IMR-90 (cell line): Measurements from ENCODE around the gene BLOC1S4. TPM values are rescaled to one million over a fixed set of nuclear protein-coding genes. Genes with fewer than 3 reads are reported as not detected.

Source experiments
- ATAC-seq: fragments of 200-7000 bp; cut with Tn5 transposase; 2 replicates; pipeline ENCODE4 v1.9.1; 2020; ENCODE audit warnings: low read depth, mild to moderate bottlenecking, moderate library complexity
- BruUV-seq: library from RNA; stranded (reverse); fragments of 400-500 nt; replicated peaks from 2 replicates; lab custom pipeline; 2021; lab: Mats Ljungman, UMichigan
- CTCF ChIA-PET: fragments of 300-600 bp; formaldehyde crosslinking; extraction: SDS; loops from one replicate; lab custom pipeline; 2021; ENCODE audit warnings: antibody characterized with exemption; lab: Yijun Ruan, JAX
- POLR2A ChIA-PET: fragments of 300-600 bp; sonication (Branson Sonifier 250); formaldehyde crosslinking; loops from one replicate; lab custom pipeline; 2022; ENCODE audit warnings: antibody characterized with exemption; ENCODE audit not compliant: unreplicated experiment; lab: Charles Lee
- DNase-seq: peaks from one replicate; pipeline ENCODE4 v3.0.0; 2013
- H2AFZ ChIP-seq: replicated peaks from 2 replicates; pipeline ENCODE3; 2013; ENCODE audit warnings: low read length, mild to moderate bottlenecking; ENCODE audit not compliant: poor library complexity
- H2AK5ac ChIP-seq: 2 replicates; pipeline ENCODE4 v1.6.1; 2013; ENCODE audit warnings: low read depth, low read length, inconsistent platforms
- H2AK9ac ChIP-seq: replicated peaks from 2 replicates; pipeline ENCODE3; 2013; ENCODE audit warnings: mild to moderate bottlenecking, low read depth, low read length, moderate library complexity; ENCODE audit not compliant: poor library complexity
- H2BK120ac ChIP-seq: 2 replicates; pipeline ENCODE4 v1.6.1; 2013; ENCODE audit warnings: low read depth, low read length, inconsistent platforms
- H2BK15ac ChIP-seq: 3 replicates; pipeline ENCODE4 v1.6.1; 2013; ENCODE audit warnings: low read depth, low read length, inconsistent platforms
- H2BK20ac ChIP-seq: 2 replicates; pipeline ENCODE4 v1.6.1; 2013; ENCODE audit warnings: low read depth, mild to moderate bottlenecking, inconsistent platforms, low read length, moderate library complexity
- H2BK5ac ChIP-seq: 2 replicates; pipeline ENCODE4 v1.6.1; 2013; ENCODE audit warnings: mild to moderate bottlenecking, low read depth, low read length, inconsistent platforms; ENCODE audit not compliant: poor library complexity, severe bottlenecking
- H3K14ac ChIP-seq: replicated peaks from 2 replicates; pipeline ENCODE4 v1.6.1; 2013; ENCODE audit warnings: low read depth, low read length, inconsistent platforms
- H3K18ac ChIP-seq: 2 replicates; pipeline ENCODE4 v1.6.1; 2013; ENCODE audit warnings: low read depth, low read length, control low read depth
- H3K23ac ChIP-seq: 2 replicates; pipeline ENCODE4 v1.6.1; 2013; ENCODE audit warnings: low read depth, low read length, inconsistent platforms
- H3K27ac ChIP-seq: 2 replicates; pipeline ENCODE4 v1.5.1; 2013; ENCODE audit warnings: mild to moderate bottlenecking, control low read depth, low read length; ENCODE audit not compliant: insufficient read depth
- H3K27me3 ChIP-seq: 2 replicates; pipeline ENCODE4 v1.6.1; 2013; ENCODE audit warnings: low read length; ENCODE audit not compliant: control insufficient read depth, insufficient read depth
- H3K36me3 ChIP-seq: 2 replicates; pipeline ENCODE4 v1.6.1; 2013; ENCODE audit warnings: low read length, mixed read lengths; ENCODE audit not compliant: control insufficient read depth, insufficient read depth
- H3K4ac ChIP-seq: 2 replicates; pipeline ENCODE4 v1.6.1; 2013; ENCODE audit warnings: low read depth, low read length, inconsistent platforms
- H3K4me1 ChIP-seq: 2 replicates; pipeline ENCODE4 v1.6.1; 2013; ENCODE audit warnings: low read length, mixed read lengths; ENCODE audit not compliant: control insufficient read depth, insufficient read depth
- H3K4me2 ChIP-seq: 2 replicates; pipeline ENCODE4 v1.6.1; 2013; ENCODE audit warnings: low read depth, mild to moderate bottlenecking, control low read depth, low read length, moderate library complexity
- H3K4me3 ChIP-seq: 2 replicates; pipeline ENCODE4 v1.5.1; 2013; ENCODE audit warnings: low read depth, mild to moderate bottlenecking, control low read depth, low read length, moderate library complexity; ENCODE audit not compliant: insufficient read depth
- H3K56ac ChIP-seq: 2 replicates; pipeline ENCODE4 v1.6.1; 2013; ENCODE audit warnings: low read length, inconsistent platforms; ENCODE audit not compliant: insufficient read depth; ENCODE audit errors: extremely low read depth
- H3K79me1 ChIP-seq, 2 experiments: 2 replicates each; pipeline ENCODE4 v1.6.1; 2013; ENCODE audit warnings: low read length in 2 of 2, inconsistent platforms in 1 of 2, low read depth in 1 of 2
- H3K9ac ChIP-seq: 2 replicates; pipeline ENCODE4 v1.6.1; 2013; ENCODE audit warnings: low read depth, low read length, control low read depth
- H3K9me1 ChIP-seq: 2 replicates; pipeline ENCODE4 v1.6.1; 2013; ENCODE audit warnings: low read length, inconsistent platforms; ENCODE audit not compliant: insufficient read depth
- H3K9me3 ChIP-seq: 2 replicates; pipeline ENCODE4 v1.6.1; 2013; ENCODE audit warnings: low read length; ENCODE audit not compliant: control insufficient read depth, insufficient read depth
- H4K20me1 ChIP-seq: 2 replicates; pipeline ENCODE4 v1.6.1; 2013; ENCODE audit warnings: low read length, inconsistent platforms; ENCODE audit not compliant: insufficient read depth
- H4K5ac ChIP-seq: 2 replicates; pipeline ENCODE4 v1.6.1; 2013; ENCODE audit warnings: mild to moderate bottlenecking, low read depth, low read length, control low read depth
- H4K8ac ChIP-seq, 2 experiments: 2 replicates each; pipeline ENCODE4 v1.6.1; 2013; ENCODE audit warnings: low read depth in 2 of 2, low read length in 2 of 2, control low read depth in 1 of 2, inconsistent platforms in 1 of 2
- H4K91ac ChIP-seq: 2 replicates; pipeline ENCODE4 v1.6.1; 2013; ENCODE audit warnings: low read depth, low read length, inconsistent platforms; ENCODE audit not compliant: insufficient read depth
- CEBPB ChIP-seq: IDR thresholded peaks from 2 replicates; pipeline ENCODE4 v1.6.1; 2012; ENCODE audit warnings: low read depth, low read length, improper control_type of control experiment
- CHD1 ChIP-seq: IDR thresholded peaks from 2 replicates; pipeline ENCODE4 v1.6.1; 2012; ENCODE audit warnings: low read depth, low read length, improper control_type of control experiment
- FOS ChIP-seq: fragments of 150-350 bp; IDR thresholded peaks from 2 replicates; pipeline ENCODE4 v1.6.1; 2016; ENCODE audit warnings: low read depth, low read length
- MAFK ChIP-seq: IDR thresholded peaks from 2 replicates; pipeline ENCODE4 v1.6.1; 2012; ENCODE audit warnings: low read depth, low read length, improper control_type of control experiment
- RAD21 ChIP-seq: IDR thresholded peaks from 2 replicates; pipeline ENCODE4 v1.6.1; 2012; ENCODE audit warnings: low read length, improper control_type of control experiment
- RFX5 ChIP-seq: IDR thresholded peaks from 2 replicates; pipeline ENCODE4 v1.8.0; 2012; ENCODE audit warnings: low read depth, mild to moderate bottlenecking, low read length, moderate library complexity
- SMC3 ChIP-seq: fragments of 150-350 bp; IDR thresholded peaks from 2 replicates; pipeline ENCODE4 v1.6.1; 2016; ENCODE audit warnings: low read depth, mild to moderate bottlenecking, antibody characterized with exemption, low read length, moderate library complexity
- WGBS, 2 experiments: methylation state at CpG; one replicate each; pipeline versions ENCODE4 v1.1.5 to v1.1.7; 2013; ENCODE audit warnings: missing lambda C conversion rate in 2 of 2; ENCODE audit not compliant: insufficient read length in 1 of 2; ENCODE audit errors: extremely low coverage in 2 of 2; 5-methylcytosine and 5-hydroxymethylcytosine counted together
- dilution Hi-C: fragments of 300-500 bp; cut with HindIII; formaldehyde crosslinking; loops from one replicate; pipeline ENCODE4 v1.14.3; 2018; ENCODE audit warnings: low sequenced_read_pairs; ENCODE audit not compliant: unreplicated experiment
- in situ Hi-C: fragments of 300-500 bp; cut with MboI; formaldehyde crosslinking; loops from 3 replicates; pipeline ENCODE4 v1.14.3; 2019; ENCODE audit warnings: low sequenced_read_pairs, inconsistent platforms, mixed read lengths
- intact Hi-C: fragments of 100-400 bp; cut with micrococcal nuclease; formaldehyde crosslinking; loops from 2 replicates; pipeline ENCODE4 v1.10.0; 2022
- polyA plus RNA-seq, 3 experiments: library from polyadenylated mRNA; depleted of rRNA; stranded (reverse); fragments of >200 nt; gene quantifications; 2 replicates each; pipeline ENCODE4 v1.2.3, GENCODE V29; 2012; ENCODE audit warnings: low replicate concordance in 1 of 3
- total RNA-seq: library from RNA; depleted of rRNA; stranded (reverse); fragments of >200 nt; gene quantifications from 2 replicates; pipeline ENCODE4 v1.2.3, GENCODE V29; 2012
- TF ChIP-seq, protein P1 (sequence below): fragments of 150-350 bp; IDR thresholded peaks from 2 replicates; pipeline ENCODE4 v1.6.1; 2017; ENCODE audit warnings: mild to moderate bottlenecking, antibody characterized with exemption, low read length, low read depth
- TF ChIP-seq, protein P2 (sequence below): conservative IDR thresholded peaks from 2 replicates; pipeline ENCODE4 v1.5.1; 2012; ENCODE audit warnings: mild to moderate bottlenecking, low read depth, low read length, improper control_type of control experiment

BLOC1S4 gene
- total and polyA plus RNA-seq, 2 of the 4 experiments (the other 2 are of a cell fraction) = 8.8 to 22.1 TPM

DNA sequence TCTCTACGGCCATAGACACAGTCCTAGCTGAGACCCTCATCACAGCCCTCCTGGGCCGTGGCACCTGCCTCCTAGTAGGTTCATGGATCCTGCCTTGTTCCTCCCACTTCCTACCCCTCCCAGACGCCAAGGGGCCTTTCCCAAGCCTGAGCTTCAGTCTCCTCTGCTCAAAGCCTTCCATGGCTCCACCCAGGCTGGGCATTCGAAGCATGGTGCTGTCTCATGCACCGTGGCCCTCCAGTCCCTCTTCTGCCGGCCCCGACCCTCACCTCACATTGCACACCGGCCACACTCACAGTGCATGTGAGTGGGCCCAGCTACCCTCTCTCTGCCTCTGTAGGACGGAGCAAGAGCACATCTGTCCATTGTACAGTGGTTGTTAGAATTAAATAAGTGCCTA, 44.9 kb downstream of the BLOC1S4 start:
- dilution Hi-C loops (no loop called here), in situ Hi-C loops (no loop called here), intact Hi-C loops (no loop called here)
- H3K4ac ChIP-seq = no peak overlapping the region
- TF ChIP-seq RFX5 (no peak), RAD21 (no peak), CHD1 (no peak), MAFK (no peak), SMC3 (no peak), CEBPB (no peak), FOS (no peak)
- TF ChIP-seq, protein P1, sequence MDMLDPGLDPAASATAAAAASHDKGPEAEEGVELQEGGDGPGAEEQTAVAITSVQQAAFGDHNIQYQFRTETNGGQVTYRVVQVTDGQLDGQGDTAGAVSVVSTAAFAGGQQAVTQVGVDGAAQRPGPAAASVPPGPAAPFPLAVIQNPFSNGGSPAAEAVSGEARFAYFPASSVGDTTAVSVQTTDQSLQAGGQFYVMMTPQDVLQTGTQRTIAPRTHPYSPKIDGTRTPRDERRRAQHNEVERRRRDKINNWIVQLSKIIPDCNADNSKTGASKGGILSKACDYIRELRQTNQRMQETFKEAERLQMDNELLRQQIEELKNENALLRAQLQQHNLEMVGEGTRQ = no peak
- TF ChIP-seq, protein P2, sequence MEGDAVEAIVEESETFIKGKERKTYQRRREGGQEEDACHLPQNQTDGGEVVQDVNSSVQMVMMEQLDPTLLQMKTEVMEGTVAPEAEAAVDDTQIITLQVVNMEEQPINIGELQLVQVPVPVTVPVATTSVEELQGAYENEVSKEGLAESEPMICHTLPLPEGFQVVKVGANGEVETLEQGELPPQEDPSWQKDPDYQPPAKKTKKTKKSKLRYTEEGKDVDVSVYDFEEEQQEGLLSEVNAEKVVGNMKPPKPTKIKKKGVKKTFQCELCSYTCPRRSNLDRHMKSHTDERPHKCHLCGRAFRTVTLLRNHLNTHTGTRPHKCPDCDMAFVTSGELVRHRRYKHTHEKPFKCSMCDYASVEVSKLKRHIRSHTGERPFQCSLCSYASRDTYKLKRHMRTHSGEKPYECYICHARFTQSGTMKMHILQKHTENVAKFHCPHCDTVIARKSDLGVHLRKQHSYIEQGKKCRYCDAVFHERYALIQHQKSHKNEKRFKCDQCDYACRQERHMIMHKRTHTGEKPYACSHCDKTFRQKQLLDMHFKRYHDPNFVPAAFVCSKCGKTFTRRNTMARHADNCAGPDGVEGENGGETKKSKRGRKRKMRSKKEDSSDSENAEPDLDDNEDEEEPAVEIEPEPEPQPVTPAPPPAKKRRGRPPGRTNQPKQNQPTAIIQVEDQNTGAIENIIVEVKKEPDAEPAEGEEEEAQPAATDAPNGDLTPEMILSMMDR = no peak
- no peak overlapping the region for H3K23ac ChIP-seq
- no TSS peak for BruUV-seq
- no peak overlapping the region for H2AK9ac ChIP-seq
- H4K20me1 ChIP-seq = no peaks in the 10 kb centered on the region
- no peak overlapping the region for H4K5ac ChIP-seq
- no peaks in the 10 kb centered on the region for H3K36me3 ChIP-seq
- no peak overlapping the region for H4K8ac ChIP-seq
- ChIA-PET POLR2A (no interaction called here), CTCF (no interaction called here)
- no peaks in the 10 kb centered on the region for H3K4me1 ChIP-seq
- H2BK20ac ChIP-seq = no peak overlapping the region
- WGBS, 2 experiments = no CpG with 5 or more reads among the region's 9 CpGs
- H3K56ac ChIP-seq = no peak overlapping the region
- H3K4me3 ChIP-seq = no peak overlapping the region
- DNase-seq = no peak
- no peaks in the 10 kb centered on the region for H3K9me1 ChIP-seq
- no peaks in the 10 kb centered on the region; the same call in 1 of the 2 replicates for H3K9me3 ChIP-seq
- H3K27ac ChIP-seq = no peak overlapping the region
- no peak for ATAC-seq
- no peak overlapping the region for H4K91ac ChIP-seq
- no peaks in the 10 kb centered on the region for H3K79me1 ChIP-seq
- H2AK5ac ChIP-seq = no peak overlapping the region
- no peak overlapping the region for H3K9ac ChIP-seq
- peaks cover 38% of the 10 kb centered on the region for H3K27me3 ChIP-seq
- no peak overlapping the region for H2BK120ac ChIP-seq
- H2BK5ac ChIP-seq = no peak overlapping the region
- no peak overlapping the region for H2AFZ ChIP-seq
- H2BK15ac ChIP-seq = no peak overlapping the region
- H3K4me2 ChIP-seq = no peak overlapping the region
- H3K18ac ChIP-seq = no peak overlapping the region
- H3K14ac ChIP-seq = no peak overlapping the region
